Immature natural killer cell (primary cell): ENCODE results near the gene ARHGAP26. TPM values are rescaled to one million over a fixed set of nuclear protein-coding genes. Genes with fewer than 3 reads are reported as not detected.

Experiments
- DNase-seq, 3 donors: peaks; one replicate each; pipeline ENCODE4 v3.0.0; 2022; ENCODE audit warnings: mixed read lengths in 1 of 3
- H3K27ac Mint-ChIP-seq, 6 donors: one replicate each; pipeline ENCODE4 v1.8.0; 2020; ENCODE audit warnings: mixed read lengths in 6 of 6, mild to moderate bottlenecking in 5 of 6, inconsistent platforms in 4 of 6, moderate library complexity in 3 of 6
- H3K27me3 Mint-ChIP-seq, 3 donors: one replicate each; pipeline ENCODE4 v1.8.0; 2020 to 2021; ENCODE audit warnings: low read depth in 3 of 3, mild to moderate bottlenecking in 3 of 3, mixed read lengths in 3 of 3, moderate library complexity in 3 of 3, inconsistent platforms in 1 of 3
- H3K36me3 Mint-ChIP-seq, 3 donors: one replicate each; pipeline ENCODE4 v1.8.0; 2020; ENCODE audit warnings: mixed read lengths in 3 of 3, inconsistent platforms in 2 of 3, mild to moderate bottlenecking in 2 of 3
- H3K4me1 Mint-ChIP-seq, 2 donors: one replicate each; pipeline ENCODE4 v1.8.0; 2020; ENCODE audit warnings: inconsistent platforms in 2 of 2, mild to moderate bottlenecking in 2 of 2, mixed read lengths in 2 of 2, moderate library complexity in 1 of 2
- H3K4me3 Mint-ChIP-seq, 5 donors: one replicate each; pipeline ENCODE4 v1.8.0; 2020; ENCODE audit warnings: mild to moderate bottlenecking in 5 of 5, mixed read lengths in 5 of 5, inconsistent platforms in 3 of 5, moderate library complexity in 3 of 5
- H3K9me3 Mint-ChIP-seq, 6 donors: one replicate each; pipeline ENCODE4 v1.8.0; 2020; ENCODE audit warnings: mild to moderate bottlenecking in 6 of 6, mixed read lengths in 6 of 6, inconsistent platforms in 4 of 6, moderate library complexity in 3 of 6
- polyA plus RNA-seq, 3 donors: library from polyadenylated mRNA; unstranded; fragments of 300-500 nt; fragmentation: Illumina TruSeq; gene quantifications; one replicate each; pipeline ENCODE4 v1.2.3, GENCODE V29; 2021

The ARHGAP26 gene
- polyA plus RNA-seq, 3 donors from 2014 or later: 14.5 to 43.7 (median 17.6) TPM

- Mint-ChIP-seq H3K9me3 (no peaks in the 10 kb centered on the region), H3K36me3 (peaks cover 4 to 28% (median 6%) of the 10 kb centered on the region in 3 donors), H3K27ac (peak overlapping the region in 1 of 6 donors; percentile 36), H3K27me3 (peaks cover 0 to 3% (median 0%) of the 10 kb centered on the region in 3 donors), H3K4me1 (peaks cover 25 to 30% of the 10 kb centered on the region in 2 donors), H3K4me3 (no peak overlapping the region)
- no peak for DNase-seq
Measured at GRCh38 chr5:142881076-142881783, 111.1 kb downstream of the ARHGAP26 start.

GRCh38 chr5:142881784-142882126 lies 111.6 kb downstream of the ARHGAP26 start:
- Mint-ChIP-seq H3K36me3 (peaks cover 4 to 29% (median 6%) of the 10 kb centered on the region in 3 donors), H3K9me3 (no peaks in the 10 kb centered on the region), H3K27me3 (peaks cover 0 to 3% (median 0%) of the 10 kb centered on the region in 3 donors), H3K4me3 (no peak overlapping the region), H3K4me1 (peaks cover 27 to 35% of the 10 kb centered on the region in 2 donors), H3K27ac (peak overlapping the region in 1 of 6 donors; percentile 20)
- DNase-seq: no peak

GRCh38 chr5:142883025-142883424 lies 112.8 kb downstream of the ARHGAP26 start:
- Mint-ChIP-seq H3K27me3 (peaks cover 0 to 2% (median 0%) of the 10 kb centered on the region in 3 donors), H3K4me1 (peaks cover 23 to 39% of the 10 kb centered on the region in 2 donors), H3K27ac (no peak overlapping the region), H3K9me3 (no peaks in the 10 kb centered on the region), H3K36me3 (peaks cover 4 to 31% (median 6%) of the 10 kb centered on the region in 3 donors), H3K4me3 (no peak overlapping the region)
- DNase-seq: no peak

- Mint-ChIP-seq H3K4me1 (peaks cover 25 to 40% of the 10 kb centered on the region in 2 donors), H3K4me3 (no peak overlapping the region), H3K9me3 (no peaks in the 10 kb centered on the region), H3K27ac (peak overlapping the region in 2 of 6 donors; percentile 40 to 65), H3K27me3 (peaks cover 0 to 2% (median 0%) of the 10 kb centered on the region in 3 donors), H3K36me3 (peaks cover 4 to 31% (median 6%) of the 10 kb centered on the region in 3 donors)
- no peak for DNase-seq
Measured at GRCh38 chr5:142883438-142883837, 113.3 kb downstream of the ARHGAP26 start.

GRCh38 chr5:142884029-142884428 lies 113.9 kb downstream of the ARHGAP26 start:
- H3K27me3 Mint-ChIP-seq: peaks cover 0 to 2% (median 0%) of the 10 kb centered on the region in 3 donors
- DNase-seq: no peak
- H3K36me3 Mint-ChIP-seq: peaks cover 4 to 31% (median 6%) of the 10 kb centered on the region in 3 donors
- no peaks in the 10 kb centered on the region for H3K9me3 Mint-ChIP-seq
- H3K4me1 Mint-ChIP-seq: peaks cover 29 to 45% of the 10 kb centered on the region in 2 donors
- H3K4me3 Mint-ChIP-seq: no peak overlapping the region
- H3K27ac Mint-ChIP-seq: peak overlapping the region in 2 of 6 donors; percentile 41 to 65

- no peak for DNase-seq
- no peaks in the 10 kb centered on the region for H3K9me3 Mint-ChIP-seq
- H3K4me1 Mint-ChIP-seq: peaks cover 37 to 55% of the 10 kb centered on the region in 2 donors
- peak overlapping the region in 1 of 6 donors; percentile 58 for H3K27ac Mint-ChIP-seq
- peaks cover 0 to 2% (median 0%) of the 10 kb centered on the region in 3 donors for H3K27me3 Mint-ChIP-seq
- peaks cover 0 to 28% (median 6%) of the 10 kb centered on the region in 3 donors for H3K36me3 Mint-ChIP-seq
- H3K4me3 Mint-ChIP-seq: no peak overlapping the region
Measured at GRCh38 chr5:142886211-142886610, 116.0 kb downstream of the ARHGAP26 start.

- Mint-ChIP-seq H3K27ac (peak overlapping the region in 2 of 6 donors; percentile 12 to 20), H3K27me3 (peaks cover 0 to 2% (median 0%) of the 10 kb centered on the region in 3 donors), H3K4me3 (no peak overlapping the region), H3K4me1 (peaks cover 40 to 61% of the 10 kb centered on the region in 2 donors), H3K36me3 (peaks cover 0 to 23% (median 6%) of the 10 kb centered on the region in 3 donors), H3K9me3 (no peaks in the 10 kb centered on the region)
- DNase-seq: no peak
Measured at GRCh38 chr5:142886956-142887355, 116.8 kb downstream of the ARHGAP26 start.

GRCh38 chr5:142888469-142889085 lies 118.4 kb downstream of the ARHGAP26 start:
- Mint-ChIP-seq H3K4me1 (peaks cover 43 to 63% of the 10 kb centered on the region in 2 donors), H3K36me3 (peaks cover 0 to 16% (median 6%) of the 10 kb centered on the region in 3 donors), H3K27me3 (peaks cover 0 to 2% (median 0%) of the 10 kb centered on the region in 3 donors), H3K27ac (peak overlapping the region in 3 of 6 donors; percentile 5 to 39 (median 29)), H3K9me3 (no peaks in the 10 kb centered on the region), H3K4me3 (no peak overlapping the region)
- peak; percentile 21 to 37 (median 33) for DNase-seq

GRCh38 chr5:142892021-142892420 lies 121.8 kb downstream of the ARHGAP26 start:
- no peak for DNase-seq
- H3K27ac Mint-ChIP-seq: no peak overlapping the region
- H3K4me3 Mint-ChIP-seq: no peak overlapping the region
- H3K27me3 Mint-ChIP-seq: no peaks in the 10 kb centered on the region
- H3K36me3 Mint-ChIP-seq: peaks cover 4 to 20% (median 9%) of the 10 kb centered on the region in 3 donors
- no peaks in the 10 kb centered on the region for H3K9me3 Mint-ChIP-seq
- peaks cover 28 to 54% of the 10 kb centered on the region in 2 donors for H3K4me1 Mint-ChIP-seq

GRCh38 chr5:142894315-142894714 lies 124.1 kb downstream of the ARHGAP26 start:
- H3K27me3 Mint-ChIP-seq: no peaks in the 10 kb centered on the region
- no peak for DNase-seq
- peak overlapping the region in 3 of 6 donors; percentile 29 to 50 (median 41) for H3K27ac Mint-ChIP-seq
- H3K4me3 Mint-ChIP-seq: no peak overlapping the region
- peaks cover 7 to 30% (median 17%) of the 10 kb centered on the region in 3 donors for H3K36me3 Mint-ChIP-seq
- H3K4me1 Mint-ChIP-seq: peaks cover 24 to 47% of the 10 kb centered on the region in 2 donors
- H3K9me3 Mint-ChIP-seq: no peaks in the 10 kb centered on the region

- no peaks in the 10 kb centered on the region for H3K9me3 Mint-ChIP-seq
- no peak for DNase-seq
- peaks cover 10 to 30% (median 17%) of the 10 kb centered on the region in 3 donors for H3K36me3 Mint-ChIP-seq
- no peak overlapping the region for H3K4me3 Mint-ChIP-seq
- no peaks in the 10 kb centered on the region for H3K27me3 Mint-ChIP-seq
- peaks cover 24 to 47% of the 10 kb centered on the region in 2 donors for H3K4me1 Mint-ChIP-seq
- peak overlapping the region in 3 of 6 donors; percentile 1 to 52 (median 50) for H3K27ac Mint-ChIP-seq
Measured at GRCh38 chr5:142894749-142895148, 124.6 kb downstream of the ARHGAP26 start.

GRCh38 chr5:142896325-142897007 lies 126.3 kb downstream of the ARHGAP26 start:
- Mint-ChIP-seq H3K4me3 (no peak overlapping the region), H3K27ac (peak overlapping the region in 3 of 6 donors; percentile 10 to 74 (median 74)), H3K4me1 (peaks cover 10 to 31% of the 10 kb centered on the region in 2 donors), H3K9me3 (no peaks in the 10 kb centered on the region), H3K27me3 (peaks cover 0 to 3% (median 0%) of the 10 kb centered on the region in 3 donors), H3K36me3 (peaks cover 10 to 30% (median 19%) of the 10 kb centered on the region in 3 donors)
- DNase-seq: no peak

- Mint-ChIP-seq H3K27me3 (peaks cover 0 to 3% (median 0%) of the 10 kb centered on the region in 3 donors), H3K4me1 (peaks cover 10 to 25% of the 10 kb centered on the region in 2 donors), H3K27ac (peak overlapping the region in 1 of 6 donors; percentile 36), H3K4me3 (no peak overlapping the region), H3K9me3 (no peaks in the 10 kb centered on the region), H3K36me3 (peaks cover 10 to 37% (median 26%) of the 10 kb centered on the region in 3 donors)
- no peak for DNase-seq
Measured at GRCh38 chr5:142897328-142897727, 127.2 kb downstream of the ARHGAP26 start.
